GM12878 (cell line): ENCODE results near the gene SPR.

ENCODE experiments used
- BCL3 ChIP-seq: IDR thresholded peaks from 2 replicates; pipeline ENCODE4 v1.6.1; 2011; ENCODE audit warnings: borderline replicate concordance, low read depth, mild to moderate bottlenecking, moderate library complexity, low read length; ENCODE audit not compliant: insufficient read depth, poor library complexity, severe bottlenecking
- BRCA1 ChIP-seq: IDR thresholded peaks from 2 replicates; pipeline ENCODE4 v1.6.1; 2011; ENCODE audit warnings: low read depth, low read length, improper control_type of control experiment
- CBFB ChIP-seq: IDR thresholded peaks from 2 replicates; pipeline ENCODE4 v1.6.1; 2016; ENCODE audit warnings: antibody characterized with exemption, low read depth
- CTCF ChIP-seq, 3 experiments: IDR thresholded peaks in 2 of 3; conservative IDR thresholded peaks in 1 of 3; 2 replicates each; pipeline ENCODE4 v1.5.1; 2011; ENCODE audit warnings: low read depth in 3 of 3, low read length in 3 of 3, mild to moderate bottlenecking in 3 of 3, control low read depth in 2 of 3, moderate library complexity in 2 of 3, inconsistent platforms in 1 of 3, mixed read lengths in 1 of 3; ENCODE audit not compliant: control insufficient read depth in 2 of 3, insufficient read depth in 1 of 3; ENCODE audit errors: extremely low read depth in 1 of 3
- EP300 ChIP-seq, 2 experiments: fragments of 150-350 bp in 1 of 2; IDR thresholded peaks; 2 replicates each; pipeline ENCODE4 v1.6.1; 2011 to 2012; ENCODE audit warnings: low read depth in 2 of 2, low read length in 2 of 2, borderline replicate concordance in 1 of 2, improper control_type of control experiment in 1 of 2, inconsistent platforms in 1 of 2; ENCODE audit not compliant: control insufficient read depth in 1 of 2
- EZH2 ChIP-seq: IDR thresholded peaks from 2 replicates; pipeline ENCODE4 v1.6.1; 2012; ENCODE audit warnings: low read depth, mild to moderate bottlenecking, control low read depth, inconsistent platforms, low read length, borderline replicate concordance; ENCODE audit not compliant: control insufficient read depth
- NR2C2 ChIP-seq: IDR thresholded peaks from 2 replicates; pipeline ENCODE4 v1.6.1; 2011; ENCODE audit warnings: borderline replicate concordance, low read depth; ENCODE audit not compliant: control insufficient read depth, insufficient read length
- NRF1 ChIP-seq: conservative IDR thresholded peaks from 2 replicates; pipeline ENCODE4 v1.6.1; 2011; ENCODE audit warnings: mild to moderate bottlenecking, low read depth, low read length, improper control_type of control experiment
- POLR2A ChIP-seq: IDR thresholded peaks from 2 replicates; pipeline ENCODE4 v1.6.1; 2011; ENCODE audit warnings: low read depth, mild to moderate bottlenecking, low read length
- RFX5 ChIP-seq: IDR thresholded peaks from 2 replicates; pipeline ENCODE4 v1.6.1; 2011; ENCODE audit warnings: low read depth, low read length, improper control_type of control experiment
- TARDBP ChIP-seq: IDR thresholded peaks from 2 replicates; pipeline ENCODE4 v1.6.1; 2016; ENCODE audit warnings: borderline replicate concordance
- YBX1 ChIP-seq: fragments of 450-650 bp; IDR thresholded peaks from 2 replicates; pipeline ENCODE4 v1.6.1; 2016; ENCODE audit warnings: antibody characterized with exemption

- no peak for TF ChIP-seq CBFB
- TF ChIP-seq CTCF (IDR thresholded peaks at IDR 0.05 in 2 of 3, conservative IDR thresholded peaks at IDR 0.05 in 1 of 3; ENCODE audit: control insufficient read depth in 2 of 3, extremely low read depth in 1 of 3, insufficient read depth in 1 of 3, low read depth in 3 of 3, low read length in 3 of 3), result no peak
- TF ChIP-seq EP300 (IDR thresholded peaks at IDR 0.05; ENCODE audit: borderline replicate concordance in 1 of 2, control insufficient read depth in 1 of 2, low read depth in 2 of 2, low read length in 2 of 2), result no peak
- TF ChIP-seq POLR2A, result no peak
- no peak for TF ChIP-seq NR2C2
- no peak for TF ChIP-seq RFX5
- no peak for TF ChIP-seq BRCA1
- no peak for TF ChIP-seq YBX1
- no peak for TF ChIP-seq EZH2
- TF ChIP-seq BCL3, result no peak
- TF ChIP-seq TARDBP, result no peak
- no peak for TF ChIP-seq NRF1
Measured at GRCh38 chr2:72897785-72898584, 10.8 kb downstream of the SPR start.
